Liver (tissue), 9 donors: Measurements from ENCODE around the gene ABCD3. TPM values are rescaled to one million over a fixed set of nuclear protein-coding genes. Genes with fewer than 3 reads are reported as not detected.

Experiments
- DNase-seq: peaks from one replicate; pipeline ENCODE4 v3.0.0-alpha.2; 2017; ENCODE audit warnings: low spot score
- H3K27ac ChIP-seq, 2 donors: one replicate each; pipeline ENCODE4 v1.7.0; 2013; ENCODE audit warnings: inconsistent platforms in 2 of 2, low read length in 2 of 2, control low read depth in 1 of 2, low read depth in 1 of 2, mild to moderate bottlenecking in 1 of 2
- H3K27me3 ChIP-seq, 4 donors: one replicate each; pipeline versions ENCODE4 v1.6.1 to v1.7.0; 2013; ENCODE audit warnings: low read length in 3 of 4, inconsistent platforms in 1 of 4, mild to moderate bottlenecking in 1 of 4, moderate library complexity in 1 of 4; ENCODE audit not compliant: control insufficient read depth in 4 of 4, insufficient read depth in 4 of 4
- H3K36me3 ChIP-seq, 4 donors: one replicate each; pipeline versions ENCODE4 v1.6.1 to v1.7.0; 2013; ENCODE audit warnings: low read length in 3 of 4, mild to moderate bottlenecking in 3 of 4, low read depth in 1 of 4, moderate library complexity in 1 of 4; ENCODE audit not compliant: control insufficient read depth in 4 of 4, insufficient read depth in 3 of 4
- H3K4me1 ChIP-seq, 4 donors: one replicate each; pipeline versions ENCODE4 v1.6.1 to v1.7.0; 2013; ENCODE audit warnings: low read length in 3 of 4, mild to moderate bottlenecking in 3 of 4, moderate library complexity in 1 of 4; ENCODE audit not compliant: control insufficient read depth in 4 of 4, insufficient read depth in 4 of 4
- H3K4me3 ChIP-seq, 3 donors: one replicate each; pipeline versions ENCODE4 v1.6.1 to v1.7.0; 2013; ENCODE audit warnings: low read length in 3 of 3, control low read depth in 1 of 3, low read depth in 1 of 3, mild to moderate bottlenecking in 1 of 3
- H3K9ac ChIP-seq, 2 donors: one replicate each; pipeline ENCODE4 v1.7.0; 2013; ENCODE audit warnings: low read length in 2 of 2, mild to moderate bottlenecking in 2 of 2, moderate library complexity in 2 of 2, control low read depth in 1 of 2, low read depth in 1 of 2
- H3K9me3 ChIP-seq, 4 donors: one replicate each; pipeline versions ENCODE4 v1.6.1 to v1.7.0; 2013; ENCODE audit warnings: low read length in 3 of 4; ENCODE audit not compliant: control insufficient read depth in 4 of 4
- ATF3 ChIP-seq: IDR thresholded peaks from 2 replicates; pipeline ENCODE4 v1.6.1; 2016; ENCODE audit warnings: antibody characterized with exemption
- FOXA1 ChIP-seq: IDR thresholded peaks from 2 replicates; pipeline ENCODE4 v1.6.1; 2016; ENCODE audit warnings: antibody characterized with exemption
- FOXA2 ChIP-seq: IDR thresholded peaks from 2 replicates; pipeline ENCODE4 v1.6.1; 2016; ENCODE audit warnings: antibody characterized with exemption
- GABPA ChIP-seq, 2 donors: IDR thresholded peaks in 1 of 2; conservative IDR thresholded peaks in 1 of 2; 2 replicates each; pipeline ENCODE4 v1.6.1; 2016; ENCODE audit warnings: antibody characterized with exemption in 2 of 2, mild to moderate bottlenecking in 1 of 2, moderate library complexity in 1 of 2
- HNF4A ChIP-seq, 2 donors: conservative IDR thresholded peaks; 2 replicates each; pipeline ENCODE4 v1.6.1; 2016; ENCODE audit warnings: antibody characterized with exemption in 2 of 2, mild to moderate bottlenecking in 2 of 2
- HNF4G ChIP-seq: IDR thresholded peaks from 2 replicates; pipeline ENCODE4 v1.6.1; 2016; ENCODE audit warnings: antibody characterized with exemption
- JUND ChIP-seq, 2 donors: IDR thresholded peaks; 2 replicates each; pipeline ENCODE4 v1.6.1; 2016; ENCODE audit warnings: antibody characterized with exemption in 2 of 2
- MAX ChIP-seq: IDR thresholded peaks from 2 replicates; pipeline ENCODE4 v1.6.1; 2016; ENCODE audit warnings: antibody characterized with exemption
- NR2F2 ChIP-seq: IDR thresholded peaks from 2 replicates; pipeline ENCODE4 v1.6.1; 2016; ENCODE audit warnings: antibody characterized with exemption
- RAD21 ChIP-seq, 2 donors: IDR thresholded peaks; 2 replicates each; pipeline ENCODE4 v1.6.1; 2016; ENCODE audit warnings: antibody characterized with exemption in 2 of 2, mild to moderate bottlenecking in 2 of 2
- REST ChIP-seq: IDR thresholded peaks from 2 replicates; pipeline ENCODE4 v1.6.1; 2016; ENCODE audit warnings: antibody characterized with exemption, mild to moderate bottlenecking
- RXRA ChIP-seq, 2 donors: IDR thresholded peaks; 2 replicates each; pipeline ENCODE4 v1.6.1; 2017 to 2018; ENCODE audit warnings: antibody characterized with exemption in 2 of 2, mild to moderate bottlenecking in 1 of 2
- SP1 ChIP-seq: IDR thresholded peaks from 2 replicates; pipeline ENCODE4 v1.6.1; 2018; ENCODE audit warnings: antibody characterized with exemption, mild to moderate bottlenecking
- TAF1 ChIP-seq: conservative IDR thresholded peaks from 2 replicates; pipeline ENCODE4 v1.6.1; 2016; ENCODE audit warnings: antibody characterized with exemption, mild to moderate bottlenecking
- YY1 ChIP-seq: IDR thresholded peaks from 2 replicates; pipeline ENCODE4 v1.6.1; 2016; ENCODE audit warnings: antibody characterized with exemption, mild to moderate bottlenecking
- ZBTB33 ChIP-seq: IDR thresholded peaks from 2 replicates; pipeline ENCODE4 v1.6.1; 2016; ENCODE audit warnings: antibody characterized with exemption
- WGBS: extraction: QIAGEN DNeasy Blood & Tissue Kit; methylation state at CpG from one replicate; pipeline ENCODE4 v1.1.7; 2013; 5-methylcytosine and 5-hydroxymethylcytosine counted together
- polyA plus RNA-seq, 2 donors: library from polyadenylated mRNA; stranded (reverse) in 1 of 2; unstranded in 1 of 2; fragments of 200-250 nt in 1 of 2; fragments of >200 nt in 1 of 2; fragmentation: Nextera tagmentation in 1 of 2; extraction: Ambion mirVana in 1 of 2; gene quantifications; one replicate each; pipeline versions ENCODE4 v1.2.1 to v1.2.3, GENCODE V29; 2013 to 2015
- total RNA-seq, 2 donors: library from RNA; depleted of rRNA; stranded (reverse); fragments of >200 nt; gene quantifications; one replicate each; pipeline ENCODE4 v1.2.3, GENCODE V29; 2014
- donor health status: healthy.
- donor health status: healthy.
- donor health status: healthy.
- donor health status: healthy.
- donor health status: healthy.

The ABCD3 gene
- total and polyA plus RNA-seq, 4 donors = 49.2 to 133 (median 62.5) TPM

GRCh38 chr1:94560333-94560732, 142.1 kb downstream of the ABCD3 start:
- H3K36me3 ChIP-seq = no peaks in the 10 kb centered on the region
- H3K27ac ChIP-seq = no peak overlapping the region
- H3K9ac ChIP-seq = no peak overlapping the region
- H3K4me3 ChIP-seq = no peak overlapping the region
- H3K27me3 ChIP-seq = no peaks in the 10 kb centered on the region
- no peaks in the 10 kb centered on the region for H3K9me3 ChIP-seq
- no peaks in the 10 kb centered on the region for H3K4me1 ChIP-seq
- TF ChIP-seq RXRA (IDR thresholded peaks at IDR 0.05) = no peak
- TF ChIP-seq ZBTB33 = no peak
- no peak for TF ChIP-seq ATF3
- no peak for TF ChIP-seq JUND (IDR thresholded peaks at IDR 0.05)
- no peak for TF ChIP-seq RAD21 (IDR thresholded peaks at IDR 0.05)
- TF ChIP-seq NR2F2 = no peak
- no peak for TF ChIP-seq GABPA (IDR thresholded peaks at IDR 0.05 in 1 of 2, conservative IDR thresholded peaks at IDR 0.05 in 1 of 2)
- no peak for TF ChIP-seq HNF4G
- no peak for TF ChIP-seq FOXA1
- TF ChIP-seq REST = no peak
- no peak for TF ChIP-seq TAF1
- TF ChIP-seq FOXA2 = no peak
- no peak for TF ChIP-seq YY1
- TF ChIP-seq MAX = no peak
- no peak for TF ChIP-seq SP1
- DNase-seq = no peak
- 90% methylated on average over 1 of the region's 1 CpG for WGBS

GRCh38 chr1:94562519-94563260, 144.5 kb downstream of the ABCD3 start:
- DNase-seq = no peak
- Histone ChIP-seq H3K27ac (no peak overlapping the region), H3K36me3 (no peaks in the 10 kb centered on the region), H3K4me1 (no peaks in the 10 kb centered on the region), H3K9ac (no peak overlapping the region), H3K27me3 (no peaks in the 10 kb centered on the region), H3K4me3 (no peak overlapping the region), H3K9me3 (no peaks in the 10 kb centered on the region)
- no peak for TF ChIP-seq YY1
- no peak for TF ChIP-seq HNF4A (conservative IDR thresholded peaks at IDR 0.05)
- TF ChIP-seq NR2F2 = no peak
- TF ChIP-seq MAX = no peak
- TF ChIP-seq TAF1 = no peak
- no peak for TF ChIP-seq FOXA2
- TF ChIP-seq FOXA1 = no peak
- WGBS = 76% methylated on average over 12 of the region's 12 CpGs
